HL-60 (cell line): ENCODE data around the gene AGPAT4.

ENCODE experiments used
- DNase-seq, 2 experiments: peaks; one replicate each; pipeline ENCODE4 v3.0.0-alpha.2; 2010 to 2020; ENCODE audit warnings: low read depth in 1 of 2, low spot score in 1 of 2
- H3K27ac ChIP-seq: fragments of 250-450 bp; sonication (Bioruptor Pico); replicated peaks from 2 replicates; pipeline ENCODE4 v1.5.1; 2020; ENCODE audit warnings: mild to moderate bottlenecking, moderate library complexity
- H3K27me3 ChIP-seq: fragments of 250-450 bp; sonication (Bioruptor Pico); 2 replicates; pipeline ENCODE4 v1.5.1; 2021; ENCODE audit warnings: mild to moderate bottlenecking, moderate library complexity; ENCODE audit not compliant: insufficient read depth, poor library complexity, severe bottlenecking
- H3K4me3 ChIP-seq: replicated peaks from 2 replicates; pipeline ENCODE4 v1.5.1; 2011; ENCODE audit warnings: mild to moderate bottlenecking, control low read depth, low read length; ENCODE audit not compliant: insufficient read depth
- GABPA ChIP-seq: IDR thresholded peaks from 2 replicates; pipeline ENCODE4 v1.6.1; 2012; ENCODE audit warnings: low read depth
- POLR2AphosphoS5 ChIP-seq: IDR thresholded peaks from 2 replicates; pipeline ENCODE4 v1.6.1; 2012; ENCODE audit warnings: low read depth
- SPI1 ChIP-seq: IDR thresholded peaks from 2 replicates; pipeline ENCODE4 v1.6.1; 2012; ENCODE audit warnings: low read depth, mild to moderate bottlenecking, borderline replicate concordance
- TF ChIP-seq, protein P1 (sequence below): IDR thresholded peaks from 2 replicates; pipeline ENCODE4 v1.6.1; 2012; ENCODE audit warnings: low read depth; ENCODE audit not compliant: insufficient replicate concordance
- TF ChIP-seq, protein P2 (sequence below): IDR thresholded peaks from one replicate; pipeline ENCODE4 v1.5.1; 2011; ENCODE audit warnings: low read length, control low read depth, inconsistent platforms; ENCODE audit not compliant: insufficient read depth

Gene AGPAT4

GRCh38 chr6:161082215-161082614 lies 191.6 kb downstream of the AGPAT4 start:
- H3K27ac ChIP-seq = no peak overlapping the region
- DNase-seq = no peak
- TF ChIP-seq, protein P1, sequence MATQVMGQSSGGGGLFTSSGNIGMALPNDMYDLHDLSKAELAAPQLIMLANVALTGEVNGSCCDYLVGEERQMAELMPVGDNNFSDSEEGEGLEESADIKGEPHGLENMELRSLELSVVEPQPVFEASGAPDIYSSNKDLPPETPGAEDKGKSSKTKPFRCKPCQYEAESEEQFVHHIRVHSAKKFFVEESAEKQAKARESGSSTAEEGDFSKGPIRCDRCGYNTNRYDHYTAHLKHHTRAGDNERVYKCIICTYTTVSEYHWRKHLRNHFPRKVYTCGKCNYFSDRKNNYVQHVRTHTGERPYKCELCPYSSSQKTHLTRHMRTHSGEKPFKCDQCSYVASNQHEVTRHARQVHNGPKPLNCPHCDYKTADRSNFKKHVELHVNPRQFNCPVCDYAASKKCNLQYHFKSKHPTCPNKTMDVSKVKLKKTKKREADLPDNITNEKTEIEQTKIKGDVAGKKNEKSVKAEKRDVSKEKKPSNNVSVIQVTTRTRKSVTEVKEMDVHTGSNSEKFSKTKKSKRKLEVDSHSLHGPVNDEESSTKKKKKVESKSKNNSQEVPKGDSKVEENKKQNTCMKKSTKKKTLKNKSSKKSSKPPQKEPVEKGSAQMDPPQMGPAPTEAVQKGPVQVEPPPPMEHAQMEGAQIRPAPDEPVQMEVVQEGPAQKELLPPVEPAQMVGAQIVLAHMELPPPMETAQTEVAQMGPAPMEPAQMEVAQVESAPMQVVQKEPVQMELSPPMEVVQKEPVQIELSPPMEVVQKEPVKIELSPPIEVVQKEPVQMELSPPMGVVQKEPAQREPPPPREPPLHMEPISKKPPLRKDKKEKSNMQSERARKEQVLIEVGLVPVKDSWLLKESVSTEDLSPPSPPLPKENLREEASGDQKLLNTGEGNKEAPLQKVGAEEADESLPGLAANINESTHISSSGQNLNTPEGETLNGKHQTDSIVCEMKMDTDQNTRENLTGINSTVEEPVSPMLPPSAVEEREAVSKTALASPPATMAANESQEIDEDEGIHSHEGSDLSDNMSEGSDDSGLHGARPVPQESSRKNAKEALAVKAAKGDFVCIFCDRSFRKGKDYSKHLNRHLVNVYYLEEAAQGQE = no peak
- TF ChIP-seq POLR2AphosphoS5 (no peak), SPI1 (no peak), GABPA (no peak)
- TF ChIP-seq, protein P2, sequence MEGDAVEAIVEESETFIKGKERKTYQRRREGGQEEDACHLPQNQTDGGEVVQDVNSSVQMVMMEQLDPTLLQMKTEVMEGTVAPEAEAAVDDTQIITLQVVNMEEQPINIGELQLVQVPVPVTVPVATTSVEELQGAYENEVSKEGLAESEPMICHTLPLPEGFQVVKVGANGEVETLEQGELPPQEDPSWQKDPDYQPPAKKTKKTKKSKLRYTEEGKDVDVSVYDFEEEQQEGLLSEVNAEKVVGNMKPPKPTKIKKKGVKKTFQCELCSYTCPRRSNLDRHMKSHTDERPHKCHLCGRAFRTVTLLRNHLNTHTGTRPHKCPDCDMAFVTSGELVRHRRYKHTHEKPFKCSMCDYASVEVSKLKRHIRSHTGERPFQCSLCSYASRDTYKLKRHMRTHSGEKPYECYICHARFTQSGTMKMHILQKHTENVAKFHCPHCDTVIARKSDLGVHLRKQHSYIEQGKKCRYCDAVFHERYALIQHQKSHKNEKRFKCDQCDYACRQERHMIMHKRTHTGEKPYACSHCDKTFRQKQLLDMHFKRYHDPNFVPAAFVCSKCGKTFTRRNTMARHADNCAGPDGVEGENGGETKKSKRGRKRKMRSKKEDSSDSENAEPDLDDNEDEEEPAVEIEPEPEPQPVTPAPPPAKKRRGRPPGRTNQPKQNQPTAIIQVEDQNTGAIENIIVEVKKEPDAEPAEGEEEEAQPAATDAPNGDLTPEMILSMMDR = no peak

DNA sequence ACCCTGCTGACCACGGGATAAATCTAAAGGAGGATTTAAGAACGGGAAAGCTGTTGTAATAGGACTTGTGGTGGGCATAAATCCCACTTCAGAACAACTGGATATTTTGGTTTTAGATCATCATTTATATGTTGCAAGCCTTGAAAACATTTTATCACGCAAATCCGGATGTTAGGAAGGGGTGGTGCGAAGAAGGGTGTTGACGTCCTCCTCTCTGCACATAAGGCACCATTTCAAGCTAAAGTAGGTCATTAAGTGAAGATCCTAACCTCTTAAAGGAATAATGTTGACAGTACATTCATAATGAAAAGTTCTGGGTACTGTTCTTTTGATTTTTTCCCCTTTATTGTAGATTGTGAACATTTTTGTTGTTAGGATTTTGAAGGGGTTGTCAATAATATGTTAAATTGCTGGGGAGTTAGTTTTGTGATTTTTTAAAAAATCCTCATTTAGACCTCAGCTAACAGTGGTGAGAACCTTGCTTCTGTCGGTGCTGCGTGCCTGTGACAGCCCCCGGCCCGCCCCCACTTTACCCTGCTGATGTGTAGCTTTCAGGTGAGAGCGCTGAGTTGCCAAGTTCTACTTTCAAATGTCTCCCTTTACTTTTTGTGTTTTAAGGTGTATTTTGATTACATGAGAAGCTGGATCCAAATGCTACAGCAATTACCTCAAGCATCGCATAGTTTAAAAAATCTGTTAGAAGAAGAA lies 193.4 kb downstream of the AGPAT4 start:
- no peak for DNase-seq
- Histone ChIP-seq H3K27me3 (no peaks in the 10 kb centered on the region), H3K27ac (no peak overlapping the region), H3K4me3 (no peak overlapping the region)
- TF ChIP-seq, protein P2 = no peak
- TF ChIP-seq GABPA (no peak), POLR2AphosphoS5 (no peak), SPI1 (no peak)
- TF ChIP-seq, protein P1 = no peak

More at GRCh38 chr6:161082215-161082614, 191.6 kb downstream of the AGPAT4 start:
- H3K4me3 ChIP-seq = no peak overlapping the region
- no peaks in the 10 kb centered on the region for H3K27me3 ChIP-seq
